ENCODE data around the gene SMOC2.
"Not testable (repeated sequence)": the region's sequence is repeated elsewhere in the genome, so short reads cannot be mapped to it uniquely, and the experiment has no call there.

SMOC2 gene

DNA sequence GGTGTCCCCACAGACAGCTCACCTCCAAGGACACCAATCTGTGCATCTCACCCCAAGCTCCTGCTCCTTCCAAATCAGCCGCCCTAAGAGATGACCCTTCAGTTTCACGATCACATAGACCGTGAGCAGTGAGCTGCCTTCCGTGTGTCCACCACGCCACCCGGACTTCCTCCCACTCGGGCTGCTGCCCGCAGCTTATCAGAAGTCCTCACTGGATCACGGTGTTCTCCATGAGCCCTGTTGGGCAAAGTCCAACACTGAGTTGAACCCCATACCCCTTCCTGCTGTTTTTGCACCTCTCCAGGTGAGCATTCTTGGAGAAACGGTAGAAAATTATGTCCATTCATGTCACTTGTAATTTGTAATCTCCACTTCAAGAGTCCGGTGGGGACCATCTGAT, 234.4 kb downstream of the SMOC2 start:
- H3K27ac ChIP-seq (ENCODE audit: low read depth, low read length): no peak overlapping the region
- H3K27me3 ChIP-seq (ENCODE audit: control insufficient read depth, insufficient read depth, low read length): no peaks in the 10 kb centered on the region
- H3K9me3 ChIP-seq (ENCODE audit: control insufficient read depth, insufficient read depth, low read depth, low read length): no peaks in the 10 kb centered on the region
- peaks cover 5% of the 10 kb centered on the region; the same call in 1 of the 2 replicates for H3K4me1 ChIP-seq (ENCODE audit: control insufficient read depth, insufficient read depth, low read length)
- no peaks in the 10 kb centered on the region for H3K36me3 ChIP-seq (ENCODE audit: control insufficient read depth, insufficient read depth, low read length)
- no peak overlapping the region for H3K4me3 ChIP-seq (ENCODE audit: low read depth, low read length)
- no peak overlapping the region for H3K9ac ChIP-seq (ENCODE audit: low read length)

DNA sequence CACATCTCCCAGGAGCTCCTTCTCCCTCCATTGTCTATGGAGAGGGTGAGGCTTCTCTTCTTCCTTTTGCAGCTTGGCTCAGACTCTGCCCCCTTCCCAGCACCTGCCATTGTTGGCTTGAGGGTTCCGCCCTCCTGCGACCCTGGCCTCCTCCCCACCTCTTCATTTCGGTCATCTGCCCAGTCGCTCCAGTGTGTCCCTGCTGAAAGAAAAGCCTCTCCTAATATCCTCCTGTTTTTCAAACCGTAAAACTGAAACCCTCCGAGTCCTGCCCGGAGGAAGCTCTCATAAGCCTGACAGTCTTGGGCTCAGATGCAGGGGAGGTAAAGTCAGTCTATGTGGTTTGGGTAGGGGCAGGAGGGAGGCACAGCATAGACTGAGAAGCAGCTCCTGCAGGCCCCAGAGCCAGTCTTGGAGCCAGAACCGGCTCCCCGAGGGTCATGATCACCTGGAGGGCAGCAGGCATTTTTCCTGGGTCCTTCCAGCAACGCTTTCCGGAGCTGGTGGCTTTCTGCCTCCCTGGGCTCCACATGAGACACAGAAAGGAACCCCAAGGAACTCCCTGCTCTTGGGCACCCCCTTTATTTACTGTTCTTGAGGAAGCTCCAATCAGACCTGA, 235.1 kb downstream of the SMOC2 start:
- Histone ChIP-seq H3K4me1 (ENCODE audit: control insufficient read depth, insufficient read depth, low read length) (peaks cover 5% of the 10 kb centered on the region; the same call in 1 of the 2 replicates), H3K4me3 (ENCODE audit: low read depth, low read length) (no peak overlapping the region), H3K9me3 (ENCODE audit: control insufficient read depth, insufficient read depth, low read depth, low read length) (no peaks in the 10 kb centered on the region), H3K36me3 (ENCODE audit: control insufficient read depth, insufficient read depth, low read length) (no peaks in the 10 kb centered on the region), H3K27ac (ENCODE audit: low read depth, low read length) (no peak overlapping the region), H3K27me3 (ENCODE audit: control insufficient read depth, insufficient read depth, low read length) (no peaks in the 10 kb centered on the region), H3K9ac (ENCODE audit: low read length) (no peak overlapping the region)

DNA sequence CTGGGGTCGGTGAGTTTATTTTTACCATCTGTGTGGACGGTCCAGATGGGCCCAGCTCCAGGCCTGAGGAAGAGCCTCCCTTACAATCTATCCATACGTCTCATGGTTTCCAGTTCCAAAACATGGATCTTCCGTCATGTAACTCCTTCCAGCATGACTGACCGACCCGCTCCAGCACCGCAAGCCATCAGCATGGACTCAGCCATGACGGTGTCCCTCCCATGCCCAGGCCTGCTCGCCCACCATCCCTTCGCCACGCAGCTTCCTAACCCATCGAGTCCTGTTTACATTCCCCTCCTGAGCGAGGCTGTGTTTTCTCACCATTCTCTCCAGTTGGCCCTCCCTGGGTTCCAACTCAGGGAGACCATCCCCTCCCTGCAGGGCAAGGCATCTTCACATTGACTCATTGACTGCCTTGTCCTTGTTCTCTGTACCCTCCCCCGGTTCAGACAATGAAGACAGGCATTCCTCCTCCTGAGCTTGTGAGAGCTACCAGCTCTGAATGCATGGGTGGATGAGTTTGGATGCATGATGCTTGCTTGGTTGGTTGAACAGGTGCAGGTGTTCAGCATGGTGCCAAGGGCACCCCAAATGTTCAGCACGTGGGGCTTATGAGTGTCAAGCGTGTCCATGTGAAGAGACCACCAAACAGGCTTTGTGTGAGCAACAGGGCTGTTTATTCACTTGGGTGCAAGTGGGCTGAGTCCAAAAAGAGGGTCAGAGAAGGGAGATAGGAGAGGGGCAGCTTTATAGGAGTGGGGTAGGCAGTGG, 235.8 kb downstream of the SMOC2 start:
- H3K4me3 ChIP-seq (ENCODE audit: low read depth, low read length): no peak overlapping the region
- no peaks in the 10 kb centered on the region for H3K9me3 ChIP-seq (ENCODE audit: control insufficient read depth, insufficient read depth, low read depth, low read length)
- H3K4me1 ChIP-seq (ENCODE audit: control insufficient read depth, insufficient read depth, low read length): peaks cover 5% of the 10 kb centered on the region; the same call in 1 of the 2 replicates
- no peaks in the 10 kb centered on the region for H3K27me3 ChIP-seq (ENCODE audit: control insufficient read depth, insufficient read depth, low read length)
- no peak overlapping the region for H3K27ac ChIP-seq (ENCODE audit: low read depth, low read length)
- no peak overlapping the region for H3K9ac ChIP-seq (ENCODE audit: low read length)
- no peaks in the 10 kb centered on the region for H3K36me3 ChIP-seq (ENCODE audit: control insufficient read depth, insufficient read depth, low read length)

DNA sequence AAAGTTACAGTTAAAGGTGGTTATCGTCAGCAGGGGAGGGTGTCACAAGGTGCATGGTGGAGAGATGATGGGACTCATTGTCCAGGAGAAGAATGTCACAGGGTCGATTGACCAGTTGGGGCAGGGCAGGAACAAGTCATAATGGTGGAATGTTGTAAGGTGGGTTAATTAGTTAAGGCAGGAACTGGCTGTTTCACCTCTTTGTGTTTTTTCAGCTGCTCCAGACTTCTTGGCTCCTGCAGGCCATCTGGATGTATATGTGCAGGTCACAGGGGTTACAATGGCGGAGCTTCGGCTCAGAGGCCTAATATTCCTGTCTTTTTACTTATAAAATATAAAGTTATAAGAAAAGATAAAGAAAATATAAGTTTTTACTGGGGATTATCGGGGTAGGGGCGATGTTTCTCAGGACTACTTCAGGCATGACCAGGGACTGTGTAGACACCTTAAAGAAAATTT, 236.4 kb downstream of the SMOC2 start:
- H3K4me1 ChIP-seq (ENCODE audit: control insufficient read depth, insufficient read depth, low read length); H3K9ac ChIP-seq (ENCODE audit: low read length); H3K36me3 ChIP-seq (ENCODE audit: control insufficient read depth, insufficient read depth, low read length); H3K27me3 ChIP-seq (ENCODE audit: control insufficient read depth, insufficient read depth, low read length); H3K9me3 ChIP-seq (ENCODE audit: control insufficient read depth, insufficient read depth, low read depth, low read length); H3K27ac ChIP-seq (ENCODE audit: low read depth, low read length); H3K4me3 ChIP-seq (ENCODE audit: low read depth, low read length): not testable (repeated sequence)

DNA sequence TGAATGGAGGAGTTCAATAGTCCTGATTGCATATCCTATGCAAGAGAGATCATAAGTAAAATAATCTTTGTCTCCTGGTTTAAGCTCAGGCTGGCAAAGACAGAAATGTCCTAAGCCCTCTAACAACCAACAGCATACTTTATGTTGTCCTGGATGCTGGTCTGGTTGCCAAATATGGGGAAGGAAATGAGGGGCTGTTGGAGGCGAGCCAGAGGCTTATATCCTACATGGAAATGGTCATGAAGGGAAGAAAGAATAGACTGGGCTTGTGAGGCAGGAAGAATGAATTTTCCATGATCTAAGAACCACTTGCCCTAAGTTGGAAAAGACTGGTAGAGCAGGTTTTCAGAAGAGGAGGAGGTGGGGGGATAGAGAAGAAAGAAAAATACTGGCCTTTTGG, 237.1 kb downstream of the SMOC2 start:
- Histone ChIP-seq H3K4me3 (ENCODE audit: low read depth, low read length) (no peak overlapping the region), H3K27me3 (ENCODE audit: control insufficient read depth, insufficient read depth, low read length) (no peaks in the 10 kb centered on the region), H3K4me1 (ENCODE audit: control insufficient read depth, insufficient read depth, low read length) (peaks cover 5% of the 10 kb centered on the region; the same call in 1 of the 2 replicates), H3K27ac (ENCODE audit: low read depth, low read length) (no peak overlapping the region), H3K9ac (ENCODE audit: low read length) (no peak overlapping the region), H3K9me3 (ENCODE audit: control insufficient read depth, insufficient read depth, low read depth, low read length) (no peaks in the 10 kb centered on the region), H3K36me3 (ENCODE audit: control insufficient read depth, insufficient read depth, low read length) (no peaks in the 10 kb centered on the region)

DNA sequence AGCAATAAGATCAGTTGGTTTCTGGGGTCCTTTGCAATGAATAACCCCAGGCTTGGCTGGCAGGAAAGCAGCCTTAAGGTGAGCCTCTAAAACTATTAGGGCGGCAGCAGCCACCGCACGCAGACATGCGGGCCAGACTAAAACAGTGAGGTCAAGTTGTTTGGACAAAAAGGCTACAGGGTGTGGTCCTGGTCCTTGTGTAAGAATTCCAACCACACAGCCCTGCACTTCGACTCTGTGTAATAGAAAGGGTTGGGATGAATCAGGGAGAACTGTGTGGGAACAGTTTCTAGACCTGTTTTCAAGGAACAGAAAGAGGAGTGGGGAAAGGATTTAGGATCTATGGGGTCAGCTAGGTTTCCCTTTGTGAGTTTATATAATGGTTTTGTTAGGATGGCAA, 237.6 kb downstream of the SMOC2 start:
- Histone ChIP-seq H3K36me3 (ENCODE audit: control insufficient read depth, insufficient read depth, low read length) (no peaks in the 10 kb centered on the region), H3K27ac (ENCODE audit: low read depth, low read length) (no peak overlapping the region), H3K4me1 (ENCODE audit: control insufficient read depth, insufficient read depth, low read length) (peaks cover 9% of the 10 kb centered on the region; the same call in 1 of the 2 replicates), H3K9me3 (ENCODE audit: control insufficient read depth, insufficient read depth, low read depth, low read length) (no peaks in the 10 kb centered on the region), H3K27me3 (ENCODE audit: control insufficient read depth, insufficient read depth, low read length) (no peaks in the 10 kb centered on the region), H3K4me3 (ENCODE audit: low read depth, low read length) (no peak overlapping the region), H3K9ac (ENCODE audit: low read length) (no peak overlapping the region)

DNA sequence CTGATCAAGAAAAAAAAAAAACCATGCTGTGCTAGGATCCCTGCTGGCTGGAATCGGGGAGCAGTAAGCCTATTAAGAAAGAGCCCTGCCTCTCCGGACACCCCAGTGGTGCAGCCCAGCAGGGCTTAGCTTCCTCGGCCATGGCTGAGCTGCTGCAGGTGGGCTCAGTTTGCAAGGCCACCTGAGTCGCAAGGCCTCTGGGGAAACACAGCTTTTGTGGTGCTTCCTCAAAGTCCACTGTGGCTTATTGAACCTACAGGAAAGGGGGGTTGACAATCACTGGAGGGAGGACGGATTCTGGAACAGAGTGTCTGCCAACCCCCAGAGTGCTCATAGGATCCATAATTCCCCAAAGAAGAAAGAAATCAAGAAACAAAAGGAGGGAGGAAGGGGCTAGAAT, 240.8 kb downstream of the SMOC2 start:
- Histone ChIP-seq H3K9me3 (ENCODE audit: control insufficient read depth, insufficient read depth, low read depth, low read length) (no peaks in the 10 kb centered on the region), H3K27ac (ENCODE audit: low read depth, low read length) (no peak overlapping the region), H3K4me3 (ENCODE audit: low read depth, low read length) (no peak overlapping the region), H3K36me3 (ENCODE audit: control insufficient read depth, insufficient read depth, low read length) (no peaks in the 10 kb centered on the region), H3K27me3 (ENCODE audit: control insufficient read depth, insufficient read depth, low read length) (no peaks in the 10 kb centered on the region), H3K9ac (ENCODE audit: low read length) (no peak overlapping the region), H3K4me1 (ENCODE audit: control insufficient read depth, insufficient read depth, low read length) (peaks cover 11% of the 10 kb centered on the region; the same call in 1 of the 2 replicates)

DNA sequence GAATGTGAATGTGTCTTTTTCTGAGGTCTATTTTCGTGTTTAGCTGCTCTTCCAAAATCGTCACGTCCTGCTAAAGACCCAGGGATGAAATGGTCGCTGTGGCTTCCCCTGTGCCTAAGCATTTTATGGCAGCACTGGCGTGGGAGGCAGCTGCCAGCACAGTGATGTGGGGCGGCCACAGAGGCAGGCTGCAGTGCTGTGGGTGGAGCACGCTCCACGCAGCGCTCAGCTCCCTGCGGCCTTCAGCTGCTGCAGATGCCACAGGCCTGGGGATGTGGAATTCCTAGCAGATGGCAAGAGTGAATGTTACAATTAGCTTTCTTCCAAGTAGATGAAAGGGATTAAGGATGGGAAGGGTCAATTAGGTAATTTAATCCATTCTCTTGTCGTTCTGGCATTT, 242.6 kb downstream of the SMOC2 start:
- no peak overlapping the region for H3K27ac ChIP-seq (ENCODE audit: low read depth, low read length)
- H3K27me3 ChIP-seq (ENCODE audit: control insufficient read depth, insufficient read depth, low read length): no peaks in the 10 kb centered on the region
- H3K9me3 ChIP-seq (ENCODE audit: control insufficient read depth, insufficient read depth, low read depth, low read length): no peaks in the 10 kb centered on the region
- no peaks in the 10 kb centered on the region for H3K36me3 ChIP-seq (ENCODE audit: control insufficient read depth, insufficient read depth, low read length)
- H3K4me1 ChIP-seq (ENCODE audit: control insufficient read depth, insufficient read depth, low read length): peaks cover 7% of the 10 kb centered on the region; the same call in 1 of the 2 replicates
- no peak overlapping the region for H3K9ac ChIP-seq (ENCODE audit: low read length)
- no peak overlapping the region for H3K4me3 ChIP-seq (ENCODE audit: low read depth, low read length)

DNA sequence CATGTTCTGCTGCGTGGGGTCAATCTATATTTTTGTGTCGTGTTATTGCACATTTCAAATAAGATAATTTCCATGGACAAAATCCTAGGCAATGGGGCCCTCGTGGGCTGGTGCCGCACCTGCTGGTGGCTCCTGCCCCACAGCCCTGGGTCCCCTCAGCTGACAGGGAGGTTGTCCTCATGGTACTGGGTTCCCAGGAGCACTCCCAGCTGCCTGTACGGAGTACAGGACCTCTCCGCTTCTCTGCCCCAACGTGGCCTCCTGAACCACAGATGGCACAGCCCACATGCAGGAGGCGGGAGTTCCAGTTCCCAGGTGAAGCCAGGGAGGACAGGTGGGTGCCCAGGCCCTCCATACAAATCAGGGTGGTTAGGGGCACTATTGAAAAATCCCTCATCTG, 243.5 kb downstream of the SMOC2 start:
- Histone ChIP-seq H3K36me3 (ENCODE audit: control insufficient read depth, insufficient read depth, low read length) (no peaks in the 10 kb centered on the region), H3K27ac (ENCODE audit: low read depth, low read length) (no peak overlapping the region), H3K4me3 (ENCODE audit: low read depth, low read length) (no peak overlapping the region), H3K4me1 (ENCODE audit: control insufficient read depth, insufficient read depth, low read length) (peaks cover 7% of the 10 kb centered on the region; the same call in 1 of the 2 replicates), H3K9ac (ENCODE audit: low read length) (no peak overlapping the region), H3K9me3 (ENCODE audit: control insufficient read depth, insufficient read depth, low read depth, low read length) (no peaks in the 10 kb centered on the region), H3K27me3 (ENCODE audit: control insufficient read depth, insufficient read depth, low read length) (no peaks in the 10 kb centered on the region)

DNA sequence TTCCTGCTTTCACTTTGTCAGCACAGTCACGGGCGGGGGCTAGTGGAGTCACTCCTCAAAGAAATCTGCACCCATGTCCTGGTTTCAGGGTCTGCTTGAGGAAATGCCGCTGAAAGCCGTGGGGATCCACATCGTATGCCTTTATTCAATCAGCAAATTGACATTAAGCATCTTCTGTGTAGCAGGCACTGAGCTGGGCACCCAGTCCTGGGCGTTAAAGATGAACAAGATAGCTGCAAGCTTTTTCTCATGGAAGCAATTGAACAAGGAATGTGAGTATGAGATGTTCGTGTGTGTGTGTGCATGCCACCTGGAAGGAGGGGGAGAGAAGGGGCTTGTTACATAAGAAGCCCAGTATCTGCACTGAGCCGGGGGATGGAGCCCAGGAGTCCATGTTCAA, 243.9 kb downstream of the SMOC2 start:
- Histone ChIP-seq H3K9me3 (ENCODE audit: control insufficient read depth, insufficient read depth, low read depth, low read length) (no peaks in the 10 kb centered on the region), H3K4me3 (ENCODE audit: low read depth, low read length) (no peak overlapping the region), H3K36me3 (ENCODE audit: control insufficient read depth, insufficient read depth, low read length) (no peaks in the 10 kb centered on the region), H3K4me1 (ENCODE audit: control insufficient read depth, insufficient read depth, low read length) (peaks cover 7% of the 10 kb centered on the region; the same call in 1 of the 2 replicates), H3K9ac (ENCODE audit: low read length) (no peak overlapping the region), H3K27ac (ENCODE audit: low read depth, low read length) (no peak overlapping the region), H3K27me3 (ENCODE audit: control insufficient read depth, insufficient read depth, low read length) (no peaks in the 10 kb centered on the region)

DNA sequence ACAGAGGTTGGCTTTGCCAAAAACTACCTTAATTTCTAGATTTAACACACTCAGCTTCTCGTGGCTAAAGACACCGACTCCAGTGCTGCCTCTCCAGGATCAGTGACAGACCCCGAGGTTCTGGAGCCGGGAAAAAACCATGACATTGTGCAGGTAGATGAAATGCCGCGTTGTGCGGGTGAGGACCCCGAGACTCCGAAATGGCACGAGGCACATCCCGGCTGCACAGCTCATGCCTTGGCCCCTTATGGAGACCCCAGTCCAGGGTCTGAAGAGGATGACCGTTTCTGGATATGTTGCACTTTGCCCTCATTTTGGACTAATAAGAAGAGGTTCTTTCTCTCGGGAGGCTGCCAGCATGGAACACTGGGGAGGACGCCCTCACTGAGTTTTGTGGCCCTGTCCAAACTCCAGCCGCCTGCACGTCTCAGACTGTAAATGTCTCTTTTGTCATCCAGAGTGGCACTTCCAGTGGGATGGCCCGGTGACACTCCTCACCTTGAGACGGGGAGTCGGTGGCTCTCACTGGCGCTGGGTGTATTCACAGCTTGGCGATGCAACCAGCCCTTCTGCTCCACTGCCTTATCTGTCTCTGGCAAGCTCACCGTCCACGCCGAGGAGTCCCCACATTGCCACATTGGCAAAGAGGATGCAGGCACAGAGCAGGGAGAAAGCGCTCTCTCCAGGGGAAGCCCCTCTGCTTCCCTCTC, 245.2 kb downstream of the SMOC2 start:
- Histone ChIP-seq H3K4me3 (ENCODE audit: low read depth, low read length) (no peak overlapping the region), H3K9me3 (ENCODE audit: control insufficient read depth, insufficient read depth, low read depth, low read length) (no peaks in the 10 kb centered on the region), H3K4me1 (ENCODE audit: control insufficient read depth, insufficient read depth, low read length) (peaks cover 7% of the 10 kb centered on the region; the same call in 1 of the 2 replicates), H3K9ac (ENCODE audit: low read length) (no peak overlapping the region), H3K27ac (ENCODE audit: low read depth, low read length) (no peak overlapping the region), H3K36me3 (ENCODE audit: control insufficient read depth, insufficient read depth, low read length) (no peaks in the 10 kb centered on the region), H3K27me3 (ENCODE audit: control insufficient read depth, insufficient read depth, low read length) (no peaks in the 10 kb centered on the region)

All from HUES6 (cell line).